NCI-H2196 (cell line): ENCODE data around the gene LASP1NB.
"Not testable (repeated sequence)": the region's sequence is repeated elsewhere in the genome, so short reads cannot be mapped to it uniquely, and the experiment has no call there.

Experiments used
- DNase-seq: peaks from one replicate; lab custom pipeline; 2025; ENCODE audit not compliant: unreplicated experiment; lab: John Stamatoyannopoulos, UW

Gene LASP1NB

DNA sequence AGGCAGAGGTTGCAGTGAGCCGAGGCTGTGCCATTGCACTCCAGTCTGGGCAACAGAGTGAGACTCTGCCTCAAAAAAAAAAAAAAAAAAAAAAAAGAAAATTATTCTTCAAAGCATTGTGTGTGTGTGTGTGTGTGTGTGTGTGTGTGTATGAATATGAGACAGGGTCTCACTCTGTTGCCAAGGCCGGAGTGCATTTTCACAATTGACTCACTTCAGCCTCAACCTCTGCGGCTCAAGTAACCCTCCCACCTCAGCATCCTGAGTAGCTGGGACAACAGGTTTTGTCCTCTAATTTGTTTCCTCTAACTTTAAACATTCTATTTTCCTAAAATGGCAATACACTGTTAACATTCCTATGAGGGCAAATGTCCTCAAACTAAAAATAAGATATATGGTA lies 34.1 kb downstream of the LASP1NB start:
- DNase-seq, result no peak

DNA sequence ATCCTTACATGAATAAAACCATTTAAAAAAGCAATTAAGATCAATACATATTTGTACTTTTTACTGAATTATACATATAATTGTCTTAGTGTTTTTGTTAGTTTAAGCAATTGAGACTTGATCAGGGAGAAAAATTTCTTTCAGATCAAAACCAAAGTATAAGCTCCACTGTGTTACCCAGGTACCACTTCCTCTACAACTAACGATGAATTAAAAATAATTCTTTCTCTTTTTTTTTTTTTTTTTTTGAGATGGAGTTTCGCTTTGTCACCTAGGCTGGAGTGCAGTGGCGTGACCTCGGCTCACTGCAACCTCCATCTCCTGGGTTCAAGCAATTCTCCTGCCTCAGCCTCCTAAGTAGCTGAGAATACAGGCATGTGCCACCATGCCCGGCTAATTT lies 35.0 kb downstream of the LASP1NB start:
- DNase-seq, result no peak

DNA sequence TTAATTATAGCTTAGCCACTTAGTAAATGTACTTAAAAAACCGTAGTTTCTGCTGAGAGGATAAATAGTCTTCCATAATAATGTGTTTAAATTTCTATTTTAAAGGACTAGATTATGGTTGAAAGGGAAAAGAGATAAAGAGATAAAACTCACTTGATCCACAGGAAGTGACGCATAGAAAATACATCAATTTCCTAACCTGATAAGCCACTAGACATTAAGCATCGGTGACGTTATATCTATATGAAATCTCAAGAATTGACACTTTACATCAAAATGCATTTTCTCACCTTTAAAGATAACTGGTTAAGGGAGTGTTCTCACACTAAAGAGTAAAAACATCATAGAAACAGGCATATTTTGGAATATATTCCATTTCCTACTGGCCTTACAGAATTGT lies 36.0 kb downstream of the LASP1NB start:
- no peak for DNase-seq

GRCh38 chr17:38967290-38967738 lies 41.9 kb downstream of the LASP1NB start, which contains the start of gene FBXO47:
TSS of gene FBXO47 (minus strand) at chr17:38967403. CDS start at chr17:38963025, 4,378 bp downstream.
- no peak for DNase-seq

DNA sequence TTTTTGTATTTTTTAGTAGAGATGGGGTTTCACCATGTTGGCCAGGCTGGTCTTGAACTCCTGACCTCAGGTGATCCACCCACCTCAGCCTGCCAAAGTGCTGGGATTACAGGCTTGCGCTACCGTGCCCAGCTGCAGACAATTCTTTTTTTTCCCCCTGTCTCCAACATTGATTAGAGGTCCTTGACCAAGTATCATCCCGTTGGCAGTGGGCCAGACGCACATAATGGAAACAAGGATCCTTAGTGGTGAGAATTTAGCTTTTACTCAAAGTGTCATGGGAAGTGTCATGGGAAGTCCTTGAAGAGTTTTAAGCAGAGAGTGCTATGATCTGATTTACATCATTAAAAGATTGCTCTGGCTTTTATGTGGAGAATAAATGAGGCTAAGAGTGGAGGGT lies 43.9 kb downstream of the LASP1NB start:
- no peak for DNase-seq

- DNase-seq, result no peak
These were observed 44.7 kb downstream of the LASP1NB start for GRCh38 chr17:38970128-38970527.

DNA sequence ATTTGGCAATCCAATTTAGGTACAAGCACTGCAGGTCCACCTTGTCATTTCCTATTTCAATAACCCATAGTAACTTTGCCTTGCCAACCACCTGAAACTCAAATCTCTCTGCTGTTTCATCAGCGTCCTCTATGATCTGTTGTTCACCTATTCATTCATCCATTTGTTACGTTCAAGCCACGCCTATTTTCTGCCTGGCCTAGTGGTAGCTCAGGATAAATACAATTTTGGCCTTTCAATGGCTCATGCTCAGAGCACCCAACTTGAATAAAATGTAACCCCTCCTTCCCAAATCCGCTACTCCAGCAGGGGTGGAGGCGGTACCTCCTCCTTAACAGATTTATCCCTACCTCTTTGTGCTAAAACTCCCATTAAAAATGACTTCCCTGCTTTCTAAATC lies 45.4 kb downstream of the LASP1NB start:
- DNase-seq, result no peak

- DNase-seq, result not testable (repeated sequence)
These were observed 50.8 kb downstream of the LASP1NB start for GRCh38 chr17:38976187-38976551.

GRCh38 chr17:38978180-38978579 lies 52.8 kb downstream of the LASP1NB start:
- no peak for DNase-seq
